Astrocyte of the cerebellum (primary cell): ENCODE results near the gene SHISA9.

Experiments
- DNase-seq: peaks from one replicate; pipeline ENCODE4 v3.0.0-alpha.2; 2011; ENCODE audit warnings: low read depth
- H3K4me3 ChIP-seq: 2 replicates; pipeline ENCODE4 v1.5.1; 2011; ENCODE audit warnings: mild to moderate bottlenecking, low read depth, low read length, moderate library complexity
- in situ Hi-C: cut with HindIII; loops from 2 replicates; pipeline ENCODE4 v1.10.0; 2017; ENCODE audit warnings: low sequenced_read_pairs
- TF ChIP-seq, protein P1 (sequence below): IDR thresholded peaks from 2 replicates; pipeline ENCODE4 v1.5.1; 2012; ENCODE audit warnings: low read length, low read depth, moderate library complexity, mild to moderate bottlenecking; ENCODE audit errors: missing control alignments

SHISA9 gene

DNA sequence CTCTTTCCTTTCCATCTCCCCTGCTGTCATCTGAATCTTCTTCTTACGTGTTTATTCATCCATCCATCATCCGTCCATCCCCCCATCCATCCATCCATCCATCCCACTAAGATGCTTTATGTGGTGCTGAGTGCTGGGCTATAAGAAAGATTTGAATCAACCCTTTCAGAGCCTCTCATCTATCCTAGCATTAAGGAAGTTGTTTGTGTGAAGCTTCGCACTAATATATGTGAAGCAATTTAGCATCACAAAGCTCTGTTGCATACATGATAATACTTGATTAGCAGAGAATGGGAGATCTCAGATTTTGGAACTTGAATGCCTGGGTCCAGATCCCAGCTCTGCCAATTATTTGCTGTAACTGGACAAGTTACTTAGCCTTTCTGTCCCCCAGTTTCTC lies 255.7 kb downstream of the SHISA9 start:
- no peak overlapping the region for H3K4me3 ChIP-seq
- in situ Hi-C loops, result no loop called here
- DNase-seq, result no peak
- TF ChIP-seq, protein P1, sequence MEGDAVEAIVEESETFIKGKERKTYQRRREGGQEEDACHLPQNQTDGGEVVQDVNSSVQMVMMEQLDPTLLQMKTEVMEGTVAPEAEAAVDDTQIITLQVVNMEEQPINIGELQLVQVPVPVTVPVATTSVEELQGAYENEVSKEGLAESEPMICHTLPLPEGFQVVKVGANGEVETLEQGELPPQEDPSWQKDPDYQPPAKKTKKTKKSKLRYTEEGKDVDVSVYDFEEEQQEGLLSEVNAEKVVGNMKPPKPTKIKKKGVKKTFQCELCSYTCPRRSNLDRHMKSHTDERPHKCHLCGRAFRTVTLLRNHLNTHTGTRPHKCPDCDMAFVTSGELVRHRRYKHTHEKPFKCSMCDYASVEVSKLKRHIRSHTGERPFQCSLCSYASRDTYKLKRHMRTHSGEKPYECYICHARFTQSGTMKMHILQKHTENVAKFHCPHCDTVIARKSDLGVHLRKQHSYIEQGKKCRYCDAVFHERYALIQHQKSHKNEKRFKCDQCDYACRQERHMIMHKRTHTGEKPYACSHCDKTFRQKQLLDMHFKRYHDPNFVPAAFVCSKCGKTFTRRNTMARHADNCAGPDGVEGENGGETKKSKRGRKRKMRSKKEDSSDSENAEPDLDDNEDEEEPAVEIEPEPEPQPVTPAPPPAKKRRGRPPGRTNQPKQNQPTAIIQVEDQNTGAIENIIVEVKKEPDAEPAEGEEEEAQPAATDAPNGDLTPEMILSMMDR, result no peak

DNA sequence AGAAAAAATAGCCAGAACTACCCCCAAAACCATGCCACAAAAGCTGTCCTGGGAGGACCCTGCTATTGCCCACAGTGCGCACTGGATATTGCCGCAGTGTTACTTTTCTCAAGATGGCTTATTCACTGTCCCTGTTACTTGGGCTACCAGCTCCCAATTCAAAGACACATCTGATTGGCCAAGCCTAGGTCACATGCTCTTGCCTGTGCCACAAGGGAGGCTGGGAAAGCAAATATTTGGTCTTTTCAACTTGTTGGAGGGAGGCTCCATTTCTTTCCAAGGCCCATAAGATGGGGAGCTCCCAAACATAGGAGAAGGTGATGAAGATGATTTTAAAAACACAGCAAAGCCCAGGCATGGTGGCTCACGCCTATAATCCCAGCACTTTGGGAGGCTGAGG lies 257.0 kb downstream of the SHISA9 start:
- no peak for DNase-seq
- in situ Hi-C loops, result no loop called here
- H3K4me3 ChIP-seq, result no peak overlapping the region
- TF ChIP-seq, protein P1, result no peak

DNA sequence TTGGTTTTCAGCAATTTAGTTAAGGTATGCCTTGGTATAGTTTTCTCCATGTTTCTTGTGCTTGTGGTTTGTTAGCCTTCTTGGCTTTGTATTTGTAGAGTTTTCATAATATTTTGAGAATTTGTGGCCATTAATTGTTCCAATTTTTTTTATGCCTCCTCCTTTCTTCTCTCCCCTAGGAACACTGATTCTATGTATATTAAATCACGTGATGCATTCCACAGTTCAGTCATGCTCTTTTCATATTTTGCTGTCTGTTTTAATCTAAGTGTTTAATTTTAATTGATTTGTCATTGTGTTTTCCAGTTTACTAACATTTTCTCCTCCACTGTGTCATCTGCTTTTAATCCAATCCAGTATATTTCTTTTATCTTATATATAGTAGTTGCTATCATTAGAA lies 263.6 kb downstream of the SHISA9 start:
- in situ Hi-C loops, result no loop called here
- TF ChIP-seq, protein P1, result no peak
- no peak overlapping the region for H3K4me3 ChIP-seq
- no peak for DNase-seq

DNA sequence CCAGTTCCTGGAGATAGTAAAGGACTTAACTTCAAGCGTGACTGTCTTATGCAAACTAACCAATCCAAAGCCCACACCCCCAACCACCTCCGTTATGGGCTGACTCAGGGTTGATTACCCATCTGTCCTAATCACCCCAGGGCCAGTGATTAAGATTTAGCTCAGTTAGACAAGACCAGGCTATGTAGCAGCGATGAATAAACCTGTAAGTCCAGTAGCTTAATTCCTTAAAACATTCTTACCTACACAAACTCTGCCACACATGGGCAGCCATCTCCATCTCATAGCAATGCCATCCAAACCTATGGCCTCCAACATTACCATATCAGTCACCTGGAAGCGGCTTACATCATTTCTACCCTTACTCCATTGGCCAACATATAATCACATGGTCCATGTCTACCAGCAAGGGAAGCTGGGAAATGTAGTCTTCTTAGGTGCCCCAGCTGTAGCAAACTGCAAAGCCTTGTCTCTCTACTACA lies 266.7 kb downstream of the SHISA9 start:
- in situ Hi-C loops, result no loop called here
- DNase-seq, result no peak
- TF ChIP-seq, protein P1, result no peak
- no peak overlapping the region for H3K4me3 ChIP-seq

DNA sequence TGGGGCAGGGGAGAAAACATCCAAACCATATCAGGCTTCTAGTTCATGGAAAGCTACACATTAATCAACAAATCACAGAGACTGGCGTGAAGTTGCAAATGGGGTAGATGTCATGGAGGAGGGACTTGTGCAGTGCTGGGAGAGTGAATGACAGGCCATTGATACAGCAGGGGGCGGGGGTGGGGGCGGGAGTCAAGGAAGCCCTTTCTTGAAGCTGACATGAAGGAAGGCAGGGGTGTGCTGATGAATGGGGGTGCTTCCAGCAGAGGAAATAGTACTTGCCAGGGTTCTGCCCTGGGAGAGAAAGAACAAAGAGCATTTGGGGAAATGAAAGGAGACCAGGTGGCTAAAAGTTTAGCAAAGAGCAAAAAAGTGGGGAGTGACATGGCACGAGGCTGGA lies 269.9 kb downstream of the SHISA9 start:
- TF ChIP-seq, protein P1, result no peak
- no peak for DNase-seq
- no peak overlapping the region for H3K4me3 ChIP-seq
- in situ Hi-C loops, result no loop called here

DNA sequence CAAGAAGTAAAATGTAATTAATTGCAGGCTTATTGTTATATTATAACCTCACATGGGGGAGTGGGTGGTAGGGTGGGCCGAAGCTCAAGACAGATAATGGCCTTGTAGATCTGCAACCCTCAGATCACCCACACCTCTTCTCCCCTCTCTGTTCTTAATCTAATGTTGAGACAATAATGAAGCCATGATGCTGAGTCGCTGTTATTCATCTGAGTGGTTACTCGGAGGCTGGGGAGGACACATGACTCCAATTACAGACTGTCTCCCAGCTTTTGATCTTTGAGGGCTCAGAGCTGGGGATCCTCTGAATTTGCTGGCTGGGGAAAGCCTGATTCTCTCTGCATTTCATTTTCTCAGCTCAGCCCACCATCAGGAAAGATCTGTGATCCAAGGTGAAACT lies 275.3 kb downstream of the SHISA9 start:
- no peak for DNase-seq
- in situ Hi-C loops, result no loop called here
- H3K4me3 ChIP-seq, result no peak overlapping the region
- TF ChIP-seq, protein P1, result no peak

DNA sequence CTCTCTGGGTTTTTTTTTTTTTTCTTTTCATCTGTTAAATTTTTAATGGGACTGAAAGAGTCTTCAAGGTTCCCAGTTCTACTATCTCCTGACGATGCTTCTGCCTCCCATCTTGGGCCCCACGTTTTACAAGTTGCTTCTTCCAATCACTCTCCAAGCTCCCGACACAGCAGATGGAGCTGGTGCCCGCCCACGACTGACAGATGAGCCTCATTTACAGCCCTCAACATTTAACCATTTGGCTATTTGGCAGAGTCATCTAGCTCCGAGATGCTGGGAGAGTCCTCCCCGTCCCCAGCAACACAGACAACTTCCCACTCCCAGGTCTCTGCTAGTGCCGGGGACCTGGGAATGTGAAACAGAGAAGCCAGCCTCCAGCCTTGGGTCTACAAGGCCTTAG lies 276.9 kb downstream of the SHISA9 start:
- in situ Hi-C loops, result no loop called here
- no peak for DNase-seq
- H3K4me3 ChIP-seq, result no peak overlapping the region
- TF ChIP-seq, protein P1, result no peak
